Endothelial cell of umbilical vein (primary cell): Measurements from ENCODE around the gene ZDHHC14. TPM values are rescaled to one million over a fixed set of nuclear protein-coding genes. Genes with fewer than 3 reads are reported as not detected.

Experiments used
- BruUV-seq: library from RNA; stranded (reverse); fragments of 400-500 nt; replicated peaks from 2 replicates; lab custom pipeline; 2021; lab: Mats Ljungman, UMichigan
- CTCF ChIA-PET: fragments of 300-600, 350-600 bp; sonication (Branson Sonifier 250); formaldehyde crosslinking; loops from one replicate; lab custom pipeline; 2021; ENCODE audit warnings: antibody characterized with exemption, inconsistent platforms; lab: Charles Lee
- POLR2A ChIA-PET: fragments of 300-600, 350-600 bp; sonication (Branson Sonifier 250); formaldehyde crosslinking; loops from one replicate; lab custom pipeline; 2021; ENCODE audit warnings: antibody characterized with exemption, inconsistent platforms; lab: Charles Lee
- DNase-seq: peaks from one replicate; pipeline ENCODE4 v3.0.0-alpha.2; 2011; ENCODE audit warnings: low read depth, low spot score
- FAIRE-seq: peaks from 2 replicates; lab custom pipeline; 2011; peaks lifted over from hg19 to GRCh38; lab: Jason Lieb, UNC
- H2AFZ ChIP-seq: 2 replicates; pipeline ENCODE4 v1.6.0; 2012; ENCODE audit warnings: low read depth, low read length, control low read depth, inconsistent platforms
- H3K27ac ChIP-seq: 2 replicates; pipeline ENCODE4 v1.5.1; 2011; ENCODE audit warnings: low read depth, mild to moderate bottlenecking, control low read depth, low read length, moderate library complexity; ENCODE audit not compliant: insufficient read depth
- H3K27me3 ChIP-seq, 2 experiments: 2 replicates each; pipeline versions ENCODE4 v1.6.0 to v1.6.1; 2011; ENCODE audit warnings: low read length in 2 of 2, mixed read lengths in 1 of 2; ENCODE audit not compliant: control insufficient read depth in 2 of 2, insufficient read depth in 2 of 2
- H3K36me3 ChIP-seq, 2 experiments: 2 replicates in 1 of 2; 3 replicates in 1 of 2; pipeline ENCODE4 v1.5.1; 2011; ENCODE audit warnings: low read length in 2 of 2, mild to moderate bottlenecking in 1 of 2, moderate library complexity in 1 of 2; ENCODE audit not compliant: control insufficient read depth in 2 of 2, insufficient read depth in 2 of 2; ENCODE audit errors: extremely low read depth in 1 of 2
- H3K4me1 ChIP-seq: 3 replicates; pipeline ENCODE4 v1.5.1; 2011; ENCODE audit warnings: mild to moderate bottlenecking, low read length; ENCODE audit not compliant: control insufficient read depth, insufficient read depth; ENCODE audit errors: extremely low read depth
- H3K4me2 ChIP-seq: 2 replicates; pipeline ENCODE4 v1.6.1; 2011; ENCODE audit warnings: low read length, control low read depth, mixed read lengths; ENCODE audit not compliant: insufficient read depth
- H3K4me3 ChIP-seq, 3 experiments: fragments of 200-600 bp in 1 of 3; sonication (generic), shearing (Covaris generic) in 1 of 3; replicated peaks in 1 of 3; 2 replicates each; pipeline ENCODE4 v1.5.1; 2011 to 2016; ENCODE audit warnings: control low read depth in 3 of 3, low read length in 3 of 3, mild to moderate bottlenecking in 2 of 3, inconsistent platforms in 1 of 3, low read depth in 1 of 3, moderate library complexity in 1 of 3; ENCODE audit not compliant: insufficient read depth in 1 of 3
- H3K79me2 ChIP-seq: 2 replicates; pipeline ENCODE4 v1.6.0; 2012; ENCODE audit warnings: low read length, inconsistent platforms; ENCODE audit not compliant: control insufficient read depth, insufficient read depth
- H3K9ac ChIP-seq: replicated peaks from 2 replicates; pipeline ENCODE3; 2011; ENCODE audit warnings: low read length, control low read depth; ENCODE audit not compliant: insufficient read depth; ENCODE audit errors: extremely low read depth
- H3K9me1 ChIP-seq: replicated peaks from 3 replicates; pipeline ENCODE4 v1.6.0; 2011; ENCODE audit warnings: mild to moderate bottlenecking, low read length; ENCODE audit not compliant: control insufficient read depth, insufficient read depth; ENCODE audit errors: extremely low read depth
- H3K9me3 ChIP-seq: replicated peaks from 2 replicates; pipeline ENCODE4 v1.5.1; 2012; ENCODE audit warnings: low read length, inconsistent platforms; ENCODE audit not compliant: control insufficient read depth, insufficient read depth
- H4K20me1 ChIP-seq: replicated peaks from 2 replicates; pipeline ENCODE3; 2011; ENCODE audit warnings: mild to moderate bottlenecking, low read length; ENCODE audit not compliant: control insufficient read depth, insufficient read depth; ENCODE audit errors: extremely low read depth
- CTCF ChIP-seq, 2 donors: IDR thresholded peaks; 1 replicate in 1 of 2; 2 replicates in 1 of 2; pipeline ENCODE4 v1.5.1; 2011; ENCODE audit warnings: low read length in 2 of 2, mild to moderate bottlenecking in 2 of 2, moderate library complexity in 2 of 2, control low read depth in 1 of 2, inconsistent platforms in 1 of 2, low read depth in 1 of 2; ENCODE audit not compliant: insufficient read depth in 1 of 2; ENCODE audit errors: extremely low read depth in 1 of 2
- EZH2 ChIP-seq: IDR thresholded peaks from 2 replicates; pipeline ENCODE4 v1.6.1; 2012; ENCODE audit warnings: borderline replicate concordance, low read depth, mild to moderate bottlenecking, moderate library complexity, low read length, inconsistent platforms; ENCODE audit not compliant: severe bottlenecking
- FOS ChIP-seq: IDR thresholded peaks from 2 replicates; pipeline ENCODE4 v1.6.1; 2011; ENCODE audit warnings: mild to moderate bottlenecking, low read length, moderate library complexity, borderline replicate concordance; ENCODE audit not compliant: insufficient read depth
- GATA2 ChIP-seq: IDR thresholded peaks from 2 replicates; pipeline ENCODE4 v1.7.0; 2011; ENCODE audit warnings: low read depth, mild to moderate bottlenecking, moderate library complexity, mixed read lengths, low read length; ENCODE audit not compliant: insufficient read length, insufficient read depth
- JUN ChIP-seq: IDR thresholded peaks from 2 replicates; pipeline ENCODE4 v1.6.1; 2011; ENCODE audit warnings: borderline replicate concordance, low read depth; ENCODE audit not compliant: insufficient read length, insufficient read depth
- MYC ChIP-seq: IDR thresholded peaks from one replicate; pipeline ENCODE4 v1.6.1; 2011; ENCODE audit warnings: mild to moderate bottlenecking, low read depth, low read length
- POLR2A ChIP-seq: IDR thresholded peaks from 2 replicates; pipeline ENCODE4 v1.6.1; 2012; ENCODE audit warnings: low read depth, mild to moderate bottlenecking, control low read depth, low read length
- POLR2AphosphoS5 ChIP-seq: IDR thresholded peaks from 2 replicates; pipeline ENCODE4 v1.6.1; 2012; ENCODE audit warnings: low read depth, mild to moderate bottlenecking, control low read depth, low read length, moderate library complexity; ENCODE audit not compliant: insufficient read depth
- dilution Hi-C: fragments of 300-500 bp; cut with MboI; formaldehyde crosslinking; loops from one replicate; pipeline ENCODE4 v1.15.0; 2019; ENCODE audit warnings: low sequenced_read_pairs; ENCODE audit not compliant: extremely low pct_ligation_motif_present
- intact Hi-C: fragments of 100-400 bp; cut with micrococcal nuclease; formaldehyde crosslinking; loops from one replicate; pipeline ENCODE4 v1.10.0; 2022
- polyA plus RNA-seq, 4 experiments: library from polyadenylated mRNA; depleted of rRNA in 3 of 4; stranded (reverse) in 3 of 4; unstranded in 1 of 4; fragments of >200 nt; gene quantifications; 2 replicates each; pipeline versions ENCODE4 v1.2.1 to v1.2.3, GENCODE V29; 2011 to 2012; ENCODE audit warnings: missing spikeins in 1 of 4
- total RNA-seq: library from RNA; stranded (reverse); gene quantifications from 2 replicates; pipeline ENCODE4 v1.2.3, GENCODE V29; 2021
- TF ChIP-seq, protein P1 (sequence below): IDR thresholded peaks from 2 replicates; pipeline ENCODE4 v1.6.1; 2011; ENCODE audit not compliant: insufficient read depth, insufficient read length

The ZDHHC14 gene
- total and polyA plus RNA-seq, 2 donors (not counting 3 experiments of a cell fraction or from before 2014, with no cell fraction given) = 23.0 to 25.6 TPM

DNA sequence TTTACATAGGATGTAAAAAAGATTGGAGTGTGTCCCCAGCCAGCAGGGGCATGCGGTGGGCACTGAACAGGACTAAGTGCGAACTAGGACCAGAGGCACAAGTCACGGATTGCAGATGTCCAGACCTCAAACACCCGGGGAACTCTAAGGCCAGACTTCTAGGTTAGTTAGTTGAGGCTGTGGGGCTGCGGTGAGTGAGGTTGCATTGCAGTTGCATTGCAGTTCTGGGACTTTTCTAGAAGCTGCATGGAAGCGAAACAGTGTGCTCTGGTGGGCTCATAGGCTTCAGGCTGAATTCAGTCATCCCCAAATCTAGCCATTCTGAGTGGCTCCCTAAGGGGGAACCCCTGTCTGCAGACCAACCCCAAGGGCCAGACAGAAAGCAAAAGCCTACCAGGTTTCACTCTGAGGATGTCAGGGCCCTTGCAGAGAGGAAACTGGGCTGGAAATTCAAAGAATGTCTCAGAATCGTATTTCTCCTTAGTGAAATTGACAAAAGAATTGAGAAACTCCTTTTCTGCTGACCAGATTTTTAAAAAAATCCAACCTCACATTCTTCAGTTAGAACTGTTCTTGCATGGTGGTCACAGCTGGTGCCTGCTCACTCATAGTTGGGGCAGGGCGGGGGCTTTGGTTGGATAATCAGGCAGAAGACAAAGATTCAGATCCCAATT is 182.8 kb downstream of the ZDHHC14 start:
- dilution Hi-C loops = no loop called here
- CTCF ChIA-PET = no interaction called here

More for the DNA sequence above, 182.8 kb downstream of the ZDHHC14 start:
- no peak overlapping the region for H3K9ac ChIP-seq
- H2AFZ ChIP-seq = no peak overlapping the region
- H3K36me3 ChIP-seq = no peaks in the 10 kb centered on the region
- H3K4me3 ChIP-seq = no peak overlapping the region
- no peaks in the 10 kb centered on the region for H3K27me3 ChIP-seq
- FAIRE-seq (no peak), DNase-seq (no peak)
- H3K9me3 ChIP-seq = no peaks in the 10 kb centered on the region
- no peak overlapping the region for H3K4me2 ChIP-seq
- H3K4me1 ChIP-seq = no peaks in the 10 kb centered on the region
- H3K27ac ChIP-seq = no peak overlapping the region
- H3K9me1 ChIP-seq = no peaks in the 10 kb centered on the region
- BruUV-seq = no TSS peak
- H4K20me1 ChIP-seq = no peaks in the 10 kb centered on the region
- intact Hi-C loops = no loop called here
- POLR2A ChIA-PET = no interaction called here
- no peaks in the 10 kb centered on the region for H3K79me2 ChIP-seq
- TF ChIP-seq JUN = no peak
- no peak for TF ChIP-seq CTCF (IDR thresholded peaks at IDR 0.05; ENCODE audit: extremely low read depth in 1 of 2, insufficient read depth in 1 of 2, low read depth in 1 of 2, low read length in 2 of 2)
- no peak for TF ChIP-seq POLR2A
- TF ChIP-seq, protein P1, sequence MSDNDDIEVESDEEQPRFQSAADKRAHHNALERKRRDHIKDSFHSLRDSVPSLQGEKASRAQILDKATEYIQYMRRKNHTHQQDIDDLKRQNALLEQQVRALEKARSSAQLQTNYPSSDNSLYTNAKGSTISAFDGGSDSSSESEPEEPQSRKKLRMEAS = no peak
- no peak for TF ChIP-seq GATA2
- TF ChIP-seq MYC = no peak
- TF ChIP-seq POLR2AphosphoS5 = no peak
- no peak for TF ChIP-seq FOS
- no peak for TF ChIP-seq EZH2
